ENCODE data around the gene TUFT1. TPM values are rescaled to one million over a fixed set of nuclear protein-coding genes. Genes with fewer than 3 reads are reported as not detected.

TUFT1 gene
- total and polyA plus RNA-seq, 2 of the 8 experiments (the other 6 are each of a cell fraction or from before 2014, with no cell fraction given): 7.3 to 10.4 TPM

DNA sequence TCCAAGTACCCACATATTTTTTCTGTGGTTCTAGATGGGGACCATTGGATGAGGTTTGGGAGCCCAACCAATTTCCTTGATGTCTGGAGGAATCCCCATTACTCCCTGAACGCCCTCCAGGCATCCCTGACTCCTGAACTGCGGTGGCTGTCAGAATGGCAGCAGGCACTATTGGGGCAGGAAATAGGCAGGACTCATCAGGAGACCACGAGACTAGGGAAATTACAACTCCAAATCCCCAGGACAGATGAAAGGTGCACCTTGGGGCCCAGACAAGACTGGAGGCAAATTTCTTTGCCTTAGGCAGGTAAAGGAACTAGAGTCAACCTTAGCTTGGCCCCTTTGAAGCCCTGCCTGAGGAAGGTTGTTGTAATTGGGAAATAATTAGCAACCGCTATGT is 27.8 kb upstream of the TUFT1 start (continued):
- TF ChIP-seq BCL11A (IDR thresholded peaks at IDR 0.05; ENCODE audit: low read depth in 2 of 2, low read length in 2 of 2): no peak
- no peak for TF ChIP-seq CREB1 (IDR thresholded peaks at IDR 0.05)
- TF ChIP-seq RFX5 (IDR thresholded peaks at IDR 0.05; ENCODE audit: borderline replicate concordance, low read depth, low read length): no peak
- no peak for TF ChIP-seq TBP (IDR thresholded peaks at IDR 0.05; ENCODE audit: low read depth, low read length)
- TF ChIP-seq KDM4A (IDR thresholded peaks at IDR 0.05; ENCODE audit: low read depth, low read length, severe bottlenecking): no peak
- no peak for TF ChIP-seq POU5F1 (IDR thresholded peaks at IDR 0.05; ENCODE audit: low read depth, low read length)
